ENCODE measurements around the gene TMEFF2. TPM values are rescaled to one million over a fixed set of nuclear protein-coding genes. Genes with fewer than 3 reads are reported as not detected.
A peak's percentile ranks its signal among the peaks of the same experiment; 100 is the strongest.
"Not testable (repeated sequence)": the region's sequence is repeated elsewhere in the genome, so short reads cannot be mapped to it uniquely, and the experiment has no call there.

The TMEFF2 gene
- total RNA-seq, 5 donors from 2014 or later (not counting 1 experiment from before 2014, with no cell fraction given), result not detected

GRCh38 chr2:192119536-192119935 is 75.2 kb downstream of the TMEFF2 start:
- no peak for DNase-seq
- Mint-ChIP-seq H3K27ac (no peak overlapping the region), H3K4me1 (no peaks in the 10 kb centered on the region), H3K27me3 (peaks cover 4 to 7% of the 10 kb centered on the region in 2 donors), H3K4me3 (no peak overlapping the region), H3K9me3 (peaks cover 0 to 20% (median 3%) of the 10 kb centered on the region in 3 donors), H3K36me3 (no peaks in the 10 kb centered on the region)
- Histone ChIP-seq H3K27me3 (replicated peaks in 1 of 2; ENCODE audit: control insufficient read depth in 2 of 2, extremely low read depth in 1 of 2, insufficient read depth in 2 of 2, low read length in 1 of 2) (no peaks in the 10 kb centered on the region), H3K4me3 (ENCODE audit: control insufficient read depth in 1 of 2, extremely low read depth in 1 of 2, low read length in 1 of 2) (no peak overlapping the region), H3K9me3 (no peaks in the 10 kb centered on the region), H3K36me3 (ENCODE audit: control insufficient read depth in 2 of 2, extremely low read depth in 1 of 2, insufficient read depth in 1 of 2, low read length in 1 of 2) (no peaks in the 10 kb centered on the region), H3K27ac (ENCODE audit: low read length) (no peak overlapping the region), H3K4me1 (ENCODE audit: control insufficient read depth in 1 of 2, extremely low read depth in 1 of 2, insufficient read depth in 2 of 2, low read length in 2 of 2) (no peaks in the 10 kb centered on the region)
- POLR2A ChIA-PET, result no interaction called here
- CTCF ChIA-PET, result no interaction called here
- no CpG with 5 or more reads among the region's 1 CpG for WGBS (ENCODE audit: insufficient coverage)
- ATAC-seq (replicated peaks in 1 of 4), result no peak

DNA sequence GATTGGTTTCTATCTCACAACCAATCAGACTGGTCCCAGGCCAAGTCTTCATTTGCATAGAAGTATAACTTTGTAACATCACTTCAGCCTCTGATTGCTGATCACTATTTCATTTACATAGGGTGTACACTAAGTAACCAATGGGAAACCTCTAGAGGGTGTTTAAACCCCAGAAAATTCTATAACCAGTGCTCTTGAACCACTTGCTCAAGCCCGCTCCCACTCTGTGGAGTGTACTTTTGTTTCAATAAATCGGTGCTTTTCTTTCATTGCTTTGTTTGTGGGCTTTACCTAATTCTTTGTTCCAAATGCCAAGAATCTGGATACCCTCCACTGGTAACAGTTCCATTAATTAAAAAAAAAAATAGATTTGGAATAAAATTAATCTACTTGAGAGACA is 77.0 kb downstream of the TMEFF2 start:
- peaks cover 4 to 5% of the 10 kb centered on the region in 2 donors for H3K27me3 Mint-ChIP-seq
- no peaks in the 10 kb centered on the region for H3K36me3 ChIP-seq (ENCODE audit: control insufficient read depth in 2 of 2, extremely low read depth in 1 of 2, insufficient read depth in 1 of 2, low read length in 1 of 2)
- no CpG with 5 or more reads among the region's 2 CpGs for WGBS (ENCODE audit: insufficient coverage)
- CTCF ChIA-PET, result no interaction called here
- POLR2A ChIA-PET, result no interaction called here
- H3K27ac ChIP-seq (ENCODE audit: low read length), result no peak overlapping the region
- H3K4me1 ChIP-seq (ENCODE audit: control insufficient read depth in 1 of 2, extremely low read depth in 1 of 2, insufficient read depth in 2 of 2, low read length in 2 of 2), result no peaks in the 10 kb centered on the region
- no peak overlapping the region for H3K27ac Mint-ChIP-seq
- H3K4me1 Mint-ChIP-seq, result no peaks in the 10 kb centered on the region
- peaks cover 0 to 20% (median 3%) of the 10 kb centered on the region in 3 donors for H3K9me3 Mint-ChIP-seq
- no peak overlapping the region for H3K4me3 ChIP-seq (ENCODE audit: control insufficient read depth in 1 of 2, extremely low read depth in 1 of 2, low read length in 1 of 2)
- H3K4me3 Mint-ChIP-seq, result no peak overlapping the region
- no peaks in the 10 kb centered on the region for H3K9me3 ChIP-seq
- DNase-seq, result no peak
- H3K36me3 Mint-ChIP-seq, result no peaks in the 10 kb centered on the region
- H3K27me3 ChIP-seq (replicated peaks in 1 of 2; ENCODE audit: control insufficient read depth in 2 of 2, extremely low read depth in 1 of 2, insufficient read depth in 2 of 2, low read length in 1 of 2), result no peaks in the 10 kb centered on the region
- ATAC-seq (replicated peaks in 1 of 4), result no peak

DNA sequence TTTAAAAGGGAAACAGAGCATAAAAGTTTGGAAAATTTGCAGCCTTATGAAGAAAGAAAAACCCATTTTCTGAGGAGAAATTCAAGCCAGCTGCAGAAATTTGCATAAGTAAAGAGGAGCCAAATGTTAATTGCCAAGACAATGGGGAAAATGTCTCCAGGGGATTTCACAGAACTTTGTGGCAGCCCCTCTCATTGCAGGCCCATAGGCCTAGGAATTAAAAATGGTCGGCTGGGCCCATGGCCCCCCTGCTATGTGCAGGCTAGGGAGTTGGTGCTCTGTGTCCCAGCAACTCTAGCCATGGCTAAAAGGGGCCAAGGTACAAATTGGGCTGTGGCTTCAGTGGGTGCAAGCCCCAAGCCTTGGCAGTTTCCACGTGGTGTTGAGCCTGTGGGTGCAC is 83.2 kb downstream of the TMEFF2 start:
- H3K27me3 ChIP-seq (replicated peaks in 1 of 2; ENCODE audit: control insufficient read depth in 2 of 2, extremely low read depth in 1 of 2, insufficient read depth in 2 of 2, low read length in 1 of 2); H3K4me1 Mint-ChIP-seq; H3K9me3 ChIP-seq; H3K27me3 Mint-ChIP-seq; ATAC-seq (replicated peaks in 1 of 4); H3K27ac ChIP-seq (ENCODE audit: low read length); CTCF ChIA-PET; H3K36me3 Mint-ChIP-seq; H3K4me1 ChIP-seq (ENCODE audit: control insufficient read depth in 1 of 2, extremely low read depth in 1 of 2, insufficient read depth in 2 of 2, low read length in 2 of 2); DNase-seq; H3K4me3 Mint-ChIP-seq; H3K4me3 ChIP-seq (ENCODE audit: control insufficient read depth in 1 of 2, extremely low read depth in 1 of 2, low read length in 1 of 2); H3K36me3 ChIP-seq (ENCODE audit: control insufficient read depth in 2 of 2, extremely low read depth in 1 of 2, insufficient read depth in 1 of 2, low read length in 1 of 2); POLR2A ChIA-PET: not testable (repeated sequence)
- 56% methylated on average over 2 of the region's 2 CpGs for WGBS (ENCODE audit: insufficient coverage)
- Mint-ChIP-seq H3K27ac (peak overlapping the region in 1 of 2 donors; percentile 13), H3K9me3 (peaks cover 0 to 18% (median 0%) of the 10 kb centered on the region in 3 donors)

DNA sequence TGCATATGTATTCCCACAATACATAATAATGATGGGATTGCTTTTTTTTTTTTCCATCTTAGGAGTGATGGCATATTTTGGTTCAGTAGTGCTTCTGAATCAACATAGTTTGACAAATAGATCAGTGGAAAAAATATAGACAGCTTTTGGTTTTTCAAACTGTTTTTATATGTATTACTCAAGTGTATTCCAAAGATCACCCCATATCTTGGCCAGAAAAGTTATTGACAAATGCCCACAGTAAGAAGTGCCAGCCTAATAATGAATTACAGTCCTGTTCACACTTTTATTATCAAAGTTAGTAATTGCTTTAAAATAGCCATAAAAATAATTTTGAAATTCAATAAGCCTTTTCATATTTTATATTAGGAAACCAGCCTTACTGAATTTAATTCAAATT is 95.0 kb downstream of the TMEFF2 start:
- DNase-seq (no peak), ATAC-seq (replicated peaks in 1 of 4) (no peak)
- no peaks in the 10 kb centered on the region for H3K36me3 Mint-ChIP-seq
- no peak overlapping the region for H3K4me3 ChIP-seq (ENCODE audit: control insufficient read depth in 1 of 2, extremely low read depth in 1 of 2, low read length in 1 of 2)
- ChIA-PET POLR2A (no interaction called here), CTCF (interaction anchor here in 1 of 2 donors (0.6 kb wide), 1 partner anchor 38 kb away, joined by 5 read pairs; no protein-coding TSS in a partner anchor)
- H3K27me3 Mint-ChIP-seq, result peaks cover 5 to 6% of the 10 kb centered on the region in 2 donors
- no peaks in the 10 kb centered on the region for H3K4me1 Mint-ChIP-seq
- no peak overlapping the region for H3K27ac Mint-ChIP-seq
- no peaks in the 10 kb centered on the region for H3K9me3 Mint-ChIP-seq
- no peaks in the 10 kb centered on the region for H3K4me1 ChIP-seq (ENCODE audit: control insufficient read depth in 1 of 2, extremely low read depth in 1 of 2, insufficient read depth in 2 of 2, low read length in 2 of 2)
- H3K4me3 Mint-ChIP-seq, result no peak overlapping the region
- no peaks in the 10 kb centered on the region for H3K9me3 ChIP-seq
- no peaks in the 10 kb centered on the region for H3K27me3 ChIP-seq (replicated peaks in 1 of 2; ENCODE audit: control insufficient read depth in 2 of 2, extremely low read depth in 1 of 2, insufficient read depth in 2 of 2, low read length in 1 of 2)
- no peak overlapping the region for H3K27ac ChIP-seq (ENCODE audit: low read length)
- no peaks in the 10 kb centered on the region for H3K36me3 ChIP-seq (ENCODE audit: control insufficient read depth in 2 of 2, extremely low read depth in 1 of 2, insufficient read depth in 1 of 2, low read length in 1 of 2)

DNA sequence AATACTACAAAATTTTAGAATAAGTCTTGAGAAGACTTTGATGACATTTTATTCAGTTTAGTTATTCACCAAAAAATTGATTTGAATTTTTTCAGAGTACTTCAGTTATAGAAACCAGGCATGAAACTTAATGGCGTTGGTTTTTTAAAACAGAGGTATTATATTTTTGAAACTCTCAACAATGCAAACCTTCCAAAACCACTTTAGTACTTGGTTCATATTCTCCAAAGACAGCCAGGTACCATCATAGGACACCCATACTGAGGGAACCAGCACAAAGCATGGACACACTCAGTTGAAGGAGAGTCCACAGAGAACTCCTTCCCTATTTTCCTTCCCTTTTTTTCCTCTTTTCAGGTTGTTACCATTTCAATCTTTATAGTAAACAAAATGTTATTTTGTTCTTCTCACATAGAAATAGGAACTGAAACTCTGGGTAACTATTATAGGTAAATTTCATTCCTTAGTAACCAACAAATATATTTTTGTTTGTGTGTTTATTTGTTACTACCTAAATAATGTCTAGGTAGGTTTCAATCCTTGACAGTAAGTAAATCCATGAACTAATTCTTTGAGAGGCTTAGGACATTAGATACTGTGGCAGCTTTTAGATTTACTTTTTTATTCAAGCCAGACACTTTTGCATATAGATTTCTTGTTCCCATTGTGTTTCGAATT is 95.8 kb downstream of the TMEFF2 start:
- no peak overlapping the region for H3K4me3 Mint-ChIP-seq
- Histone ChIP-seq H3K4me1 (ENCODE audit: control insufficient read depth in 1 of 2, extremely low read depth in 1 of 2, insufficient read depth in 2 of 2, low read length in 2 of 2) (no peaks in the 10 kb centered on the region), H3K4me3 (ENCODE audit: control insufficient read depth in 1 of 2, extremely low read depth in 1 of 2, low read length in 1 of 2) (no peak overlapping the region), H3K27me3 (replicated peaks in 1 of 2; ENCODE audit: control insufficient read depth in 2 of 2, extremely low read depth in 1 of 2, insufficient read depth in 2 of 2, low read length in 1 of 2) (no peaks in the 10 kb centered on the region), H3K27ac (ENCODE audit: low read length) (no peak overlapping the region), H3K36me3 (ENCODE audit: control insufficient read depth in 2 of 2, extremely low read depth in 1 of 2, insufficient read depth in 1 of 2, low read length in 1 of 2) (no peaks in the 10 kb centered on the region), H3K9me3 (no peaks in the 10 kb centered on the region)
- no peak overlapping the region for H3K27ac Mint-ChIP-seq
- no peak for DNase-seq
- WGBS (ENCODE audit: insufficient coverage), result no CpG with 5 or more reads among the region's 2 CpGs
- no peaks in the 10 kb centered on the region for H3K4me1 Mint-ChIP-seq
- peaks cover 5 to 6% of the 10 kb centered on the region in 2 donors for H3K27me3 Mint-ChIP-seq
- ChIA-PET POLR2A (no interaction called here), CTCF (no interaction called here)
- no peaks in the 10 kb centered on the region for H3K9me3 Mint-ChIP-seq
- no peak for ATAC-seq (replicated peaks in 1 of 4)
- H3K36me3 Mint-ChIP-seq, result no peaks in the 10 kb centered on the region

GRCh38 chr2:192091476-192091875 is 103.3 kb downstream of the TMEFF2 start:
- Mint-ChIP-seq H3K27ac (no peak overlapping the region), H3K4me3 (no peak overlapping the region), H3K36me3 (no peaks in the 10 kb centered on the region), H3K27me3 (peaks cover 0 to 6% of the 10 kb centered on the region in 2 donors), H3K9me3 (no peaks in the 10 kb centered on the region), H3K4me1 (no peaks in the 10 kb centered on the region)
- CTCF ChIA-PET, result interaction anchor here in 1 of 2 donors (0.7 kb wide), 1 partner anchor 32 kb away, joined by 4 read pairs; no protein-coding TSS in a partner anchor
- ATAC-seq (replicated peaks in 1 of 4) (no peak), DNase-seq (no peak)
- no CpG with 5 or more reads among the region's 1 CpG for WGBS (ENCODE audit: insufficient coverage)
- Histone ChIP-seq H3K9me3 (no peaks in the 10 kb centered on the region), H3K4me3 (ENCODE audit: control insufficient read depth in 1 of 2, extremely low read depth in 1 of 2, low read length in 1 of 2) (no peak overlapping the region), H3K27ac (ENCODE audit: low read length) (no peak overlapping the region), H3K4me1 (ENCODE audit: control insufficient read depth in 1 of 2, extremely low read depth in 1 of 2, insufficient read depth in 2 of 2, low read length in 2 of 2) (no peaks in the 10 kb centered on the region), H3K36me3 (ENCODE audit: control insufficient read depth in 2 of 2, extremely low read depth in 1 of 2, insufficient read depth in 1 of 2, low read length in 1 of 2) (no peaks in the 10 kb centered on the region), H3K27me3 (replicated peaks in 1 of 2; ENCODE audit: control insufficient read depth in 2 of 2, extremely low read depth in 1 of 2, insufficient read depth in 2 of 2, low read length in 1 of 2) (no peaks in the 10 kb centered on the region)
- POLR2A ChIA-PET, result no interaction called here

DNA sequence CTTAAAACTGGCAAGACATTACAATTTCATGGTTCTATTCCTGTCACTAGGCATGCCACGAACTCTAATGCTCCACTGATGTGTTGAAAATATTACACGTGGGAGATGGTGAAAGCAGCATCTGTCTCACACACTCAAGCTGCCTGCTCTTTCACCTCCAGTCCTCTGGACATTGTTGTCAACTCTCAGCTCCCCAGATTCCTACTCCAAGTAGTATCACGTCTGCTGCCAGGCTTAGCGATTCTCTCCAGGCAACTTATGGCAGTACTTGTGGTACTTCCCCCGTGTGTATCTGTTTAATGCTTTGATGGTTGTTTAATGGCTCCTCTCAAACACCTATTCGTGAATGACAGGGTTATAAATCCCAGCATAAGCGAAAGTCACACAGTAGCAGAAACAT is 103.8 kb downstream of the TMEFF2 start:
- H3K4me1 Mint-ChIP-seq, result no peaks in the 10 kb centered on the region
- 80% methylated on average over 2 of the region's 7 CpGs for WGBS (ENCODE audit: insufficient coverage)
- POLR2A ChIA-PET, result no interaction called here
- no peak overlapping the region for H3K27ac Mint-ChIP-seq
- ATAC-seq (replicated peaks in 1 of 4) (no peak), DNase-seq (no peak)
- Histone ChIP-seq H3K36me3 (ENCODE audit: control insufficient read depth in 2 of 2, extremely low read depth in 1 of 2, insufficient read depth in 1 of 2, low read length in 1 of 2) (no peaks in the 10 kb centered on the region), H3K9me3 (no peaks in the 10 kb centered on the region), H3K4me3 (ENCODE audit: control insufficient read depth in 1 of 2, extremely low read depth in 1 of 2, low read length in 1 of 2) (no peak overlapping the region), H3K27ac (ENCODE audit: low read length) (no peak overlapping the region), H3K4me1 (ENCODE audit: control insufficient read depth in 1 of 2, extremely low read depth in 1 of 2, insufficient read depth in 2 of 2, low read length in 2 of 2) (no peaks in the 10 kb centered on the region), H3K27me3 (replicated peaks in 1 of 2; ENCODE audit: control insufficient read depth in 2 of 2, extremely low read depth in 1 of 2, insufficient read depth in 2 of 2, low read length in 1 of 2) (no peaks in the 10 kb centered on the region)
- H3K27me3 Mint-ChIP-seq, result peaks cover 0 to 6% of the 10 kb centered on the region in 2 donors
- H3K9me3 Mint-ChIP-seq, result no peaks in the 10 kb centered on the region
- CTCF ChIA-PET, result interaction anchor here in 1 of 2 donors (0.7 kb wide), 1 partner anchor 31 kb away, joined by 4 read pairs; no protein-coding TSS in a partner anchor
- H3K4me3 Mint-ChIP-seq, result no peak overlapping the region
- no peaks in the 10 kb centered on the region for H3K36me3 Mint-ChIP-seq
